Type B pancreatic cell (in vitro differentiated cells): ENCODE data around the gene SRGAP3. TPM values are rescaled to one million over a fixed set of nuclear protein-coding genes. Genes with fewer than 3 reads are reported as not detected.
A peak's percentile ranks its signal among the peaks of the same experiment; 100 is the strongest.

Experiments used
- DNase-seq: peaks from one replicate; pipeline ENCODE4 v3.0.0; 2021; ENCODE audit warnings: mixed read lengths; ENCODE audit not compliant: unreplicated experiment; ENCODE audit errors: extremely low spot score
- H3K27ac Mint-ChIP-seq: 2 replicates; pipeline ENCODE4 v1.8.0; 2021; ENCODE audit warnings: mild to moderate bottlenecking, mixed read lengths
- H3K27me3 Mint-ChIP-seq: 2 replicates; pipeline ENCODE4 v1.8.0; 2021; ENCODE audit warnings: mixed read lengths
- H3K36me3 Mint-ChIP-seq: 2 replicates; pipeline ENCODE4 v1.8.0; 2021; ENCODE audit warnings: mixed read lengths
- H3K4me1 Mint-ChIP-seq: one replicate; pipeline ENCODE4 v1.8.0; 2021; ENCODE audit warnings: mixed read lengths; ENCODE audit not compliant: unreplicated experiment
- H3K4me3 Mint-ChIP-seq: 2 replicates; pipeline ENCODE4 v1.8.0; 2021; ENCODE audit warnings: mild to moderate bottlenecking, mixed read lengths
- H3K9me3 Mint-ChIP-seq: 2 replicates; pipeline ENCODE4 v1.8.0; 2021; ENCODE audit warnings: mixed read lengths
- total RNA-seq: library from RNA; stranded (reverse); gene quantifications from 2 replicates; pipeline ENCODE4 v1.2.1, GENCODE V29; 2021; ENCODE audit warnings: low replicate concordance
- TF ChIP-seq, protein P1 (sequence below): fragments of 200-600 bp; sonication (generic); conservative IDR thresholded peaks from 2 replicates; pipeline ENCODE4 v1.5.0; 2021; ENCODE audit warnings: antibody characterized with exemption, mild to moderate bottlenecking

Gene SRGAP3
- total RNA-seq, 1 donor from 2014 or later, result 41.7 TPM

- no peaks in the 10 kb centered on the region for H3K27me3 Mint-ChIP-seq
- H3K9me3 Mint-ChIP-seq, result peaks cover 4% of the 10 kb centered on the region
- peaks cover 23% of the 10 kb centered on the region for H3K36me3 Mint-ChIP-seq
- peaks cover 52% of the 10 kb centered on the region for H3K4me1 Mint-ChIP-seq
- H3K4me3 Mint-ChIP-seq, result no peak overlapping the region
- no peak overlapping the region for H3K27ac Mint-ChIP-seq
- no peak for DNase-seq
- TF ChIP-seq, protein P1, sequence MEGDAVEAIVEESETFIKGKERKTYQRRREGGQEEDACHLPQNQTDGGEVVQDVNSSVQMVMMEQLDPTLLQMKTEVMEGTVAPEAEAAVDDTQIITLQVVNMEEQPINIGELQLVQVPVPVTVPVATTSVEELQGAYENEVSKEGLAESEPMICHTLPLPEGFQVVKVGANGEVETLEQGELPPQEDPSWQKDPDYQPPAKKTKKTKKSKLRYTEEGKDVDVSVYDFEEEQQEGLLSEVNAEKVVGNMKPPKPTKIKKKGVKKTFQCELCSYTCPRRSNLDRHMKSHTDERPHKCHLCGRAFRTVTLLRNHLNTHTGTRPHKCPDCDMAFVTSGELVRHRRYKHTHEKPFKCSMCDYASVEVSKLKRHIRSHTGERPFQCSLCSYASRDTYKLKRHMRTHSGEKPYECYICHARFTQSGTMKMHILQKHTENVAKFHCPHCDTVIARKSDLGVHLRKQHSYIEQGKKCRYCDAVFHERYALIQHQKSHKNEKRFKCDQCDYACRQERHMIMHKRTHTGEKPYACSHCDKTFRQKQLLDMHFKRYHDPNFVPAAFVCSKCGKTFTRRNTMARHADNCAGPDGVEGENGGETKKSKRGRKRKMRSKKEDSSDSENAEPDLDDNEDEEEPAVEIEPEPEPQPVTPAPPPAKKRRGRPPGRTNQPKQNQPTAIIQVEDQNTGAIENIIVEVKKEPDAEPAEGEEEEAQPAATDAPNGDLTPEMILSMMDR, result no peak
Measured at GRCh38 chr3:9188583-9188982, 60.9 kb downstream of the SRGAP3 start.

DNA sequence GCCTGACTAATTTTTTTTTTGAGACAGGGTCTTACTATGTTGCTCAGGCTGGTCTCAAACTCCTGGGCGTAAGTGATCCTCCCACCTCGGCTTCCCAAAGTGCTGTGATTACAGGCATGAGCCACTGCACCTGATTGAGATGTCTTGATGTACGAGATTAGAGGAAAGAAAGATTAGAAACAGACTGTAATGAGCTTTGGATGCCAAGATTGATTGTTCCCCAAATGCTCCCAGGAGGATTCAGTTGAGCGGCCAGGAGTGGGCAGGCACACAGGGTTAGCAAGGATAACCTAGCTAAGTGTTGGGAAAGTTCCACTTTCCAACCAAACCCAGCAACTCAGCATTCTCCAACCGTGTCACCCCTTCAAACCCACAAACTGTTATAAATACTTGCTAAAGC is 63.7 kb downstream of the SRGAP3 start:
- DNase-seq, result no peak
- peaks cover 12% of the 10 kb centered on the region for H3K36me3 Mint-ChIP-seq
- TF ChIP-seq, protein P1, result no peak
- no peaks in the 10 kb centered on the region for H3K27me3 Mint-ChIP-seq
- H3K4me1 Mint-ChIP-seq, result peaks cover 58% of the 10 kb centered on the region
- peak overlapping the region; percentile 20 for H3K4me3 Mint-ChIP-seq
- no peak overlapping the region for H3K27ac Mint-ChIP-seq
- no peaks in the 10 kb centered on the region for H3K9me3 Mint-ChIP-seq

- Mint-ChIP-seq H3K4me3 (peak overlapping the region; percentile 20), H3K36me3 (peaks cover 10% of the 10 kb centered on the region), H3K27me3 (no peaks in the 10 kb centered on the region), H3K9me3 (no peaks in the 10 kb centered on the region), H3K27ac (no peak overlapping the region), H3K4me1 (peaks cover 63% of the 10 kb centered on the region)
- no peak for DNase-seq
- TF ChIP-seq, protein P1, result no peak
Measured at GRCh38 chr3:9185046-9185445, 64.4 kb downstream of the SRGAP3 start.

DNA sequence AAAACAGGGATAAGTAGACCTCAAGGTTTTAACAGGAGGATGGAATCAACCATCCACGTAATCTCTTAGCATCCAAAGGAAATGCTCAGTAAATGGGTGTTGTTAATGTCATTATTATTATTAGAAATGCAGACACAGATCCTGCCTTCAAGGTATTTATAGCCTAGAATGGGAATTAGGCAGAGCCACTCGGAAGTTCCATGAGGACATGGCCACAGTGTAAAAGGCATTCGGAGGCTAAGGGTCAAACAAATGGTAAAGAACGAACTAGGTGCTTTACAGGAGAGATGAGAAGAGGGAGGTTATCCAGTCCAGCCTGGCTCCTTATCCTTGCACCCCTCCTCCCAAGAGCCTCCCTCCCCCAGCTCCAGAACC is 65.0 kb downstream of the SRGAP3 start:
- Mint-ChIP-seq H3K4me1 (peaks cover 64% of the 10 kb centered on the region), H3K36me3 (peaks cover 7% of the 10 kb centered on the region), H3K27me3 (no peaks in the 10 kb centered on the region), H3K4me3 (peak overlapping the region; percentile 77), H3K9me3 (no peaks in the 10 kb centered on the region), H3K27ac (peak overlapping the region; percentile 50)
- DNase-seq, result no peak
- TF ChIP-seq, protein P1, result no peak

- Mint-ChIP-seq H3K9me3 (no peaks in the 10 kb centered on the region), H3K27me3 (no peaks in the 10 kb centered on the region), H3K4me3 (peak overlapping the region; percentile 77), H3K4me1 (peaks cover 66% of the 10 kb centered on the region), H3K27ac (peak overlapping the region; percentile 50), H3K36me3 (peaks cover 8% of the 10 kb centered on the region)
- TF ChIP-seq, protein P1, result no peak
- DNase-seq, result no peak
Measured at GRCh38 chr3:9183811-9184460, 65.5 kb downstream of the SRGAP3 start.
